HCT116 (cell line): Measurements from ENCODE around the gene EIF3M. TPM values are rescaled to one million over a fixed set of nuclear protein-coding genes. Genes with fewer than 3 reads are reported as not detected.

Source experiments
- ATAC-seq: fragments of 200-7000 bp; cut with Tn5 transposase; 2 replicates; pipeline ENCODE4 v1.9.1; 2020; ENCODE audit warnings: mild to moderate bottlenecking, moderate library complexity
- BruUV-seq: library from RNA; stranded (reverse); fragments of 400-500 nt; replicated peaks from 2 replicates; lab custom pipeline; 2021; lab: Mats Ljungman, UMichigan
- CTCF ChIA-PET: fragments of 300-600 bp; sonication (Branson Sonifier 250); formaldehyde crosslinking; loops from one replicate; lab custom pipeline; 2021; ENCODE audit warnings: antibody characterized with exemption; lab: Charles Lee
- POLR2A ChIA-PET: fragments of 300-600, 350-600 bp; sonication (Branson Sonifier 250); formaldehyde crosslinking; loops from one replicate; lab custom pipeline; 2021; ENCODE audit warnings: antibody characterized with exemption; lab: Charles Lee
- RAD21 ChIA-PET, 2 experiments: fragments of 300-600 bp; sonication (Branson Sonifier 250); formaldehyde crosslinking; loops; one replicate each; lab custom pipeline; 2023; ENCODE audit warnings: low total read pairs in 2 of 2; ENCODE audit not compliant: uncharacterized antibody in 2 of 2, unreplicated experiment in 2 of 2, low non-redundant PET in 1 of 2; lab: Charles Lee
- DNase-seq: peaks from one replicate; pipeline ENCODE4 v3.0.0-alpha.2; 2010; ENCODE audit warnings: low read depth, low spot score
- H2AFZ ChIP-seq: fragments of 200-600 bp; shearing (Covaris generic), sonication (generic); 2 replicates; pipeline ENCODE4 v1.6.1; 2017; ENCODE audit warnings: low read depth, mixed run types, mixed read lengths, antibody characterized with exemption, low read length; ENCODE audit not compliant: poor library complexity, severe bottlenecking
- H3K27ac ChIP-seq: 2 replicates; pipeline ENCODE4 v1.5.1; 2012; ENCODE audit warnings: low read depth, low read length
- H3K27me3 ChIP-seq: fragments of 200-600 bp; sonication (generic); 2 replicates; pipeline ENCODE4 v1.6.1; 2016; ENCODE audit warnings: mixed run types, low read length, mixed read lengths; ENCODE audit not compliant: insufficient read depth
- H3K36me3 ChIP-seq, 2 experiments: fragments of 200-500 bp in 1 of 2; fragments of 200-600 bp in 1 of 2; sonication (Bioruptor generic) in 1 of 2; sonication (generic) in 1 of 2; 2 replicates each; pipeline versions ENCODE4 v1.5.1 to v1.6.1; 2014 to 2016; ENCODE audit warnings: low read length in 2 of 2, inconsistent platforms in 1 of 2, mixed read lengths in 1 of 2, mixed run types in 1 of 2; ENCODE audit not compliant: insufficient read depth in 2 of 2, control insufficient read depth in 1 of 2
- H3K4me1 ChIP-seq, 2 experiments: fragments of 200-600 bp in 1 of 2; sonication (generic) in 1 of 2; 2 replicates each; pipeline versions ENCODE4 v1.5.1 to v1.6.1; 2012 to 2017; ENCODE audit warnings: low read length in 2 of 2, inconsistent platforms in 1 of 2, mild to moderate bottlenecking in 1 of 2, mixed read lengths in 1 of 2, mixed run types in 1 of 2, moderate library complexity in 1 of 2; ENCODE audit not compliant: insufficient read depth in 2 of 2, control insufficient read depth in 1 of 2
- H3K4me2 ChIP-seq: fragments of 200-600 bp; sonication (generic); 2 replicates; pipeline ENCODE4 v1.6.1; 2017; ENCODE audit warnings: mixed run types, low read length, mixed read lengths
- H3K4me3 ChIP-seq, 2 experiments: fragments of 200-600 bp in 1 of 2; sonication (generic) in 1 of 2; replicated peaks in 1 of 2; 2 replicates each; pipeline ENCODE4 v1.5.1; 2011 to 2016; ENCODE audit warnings: low read length in 2 of 2, control low read depth in 1 of 2, low read depth in 1 of 2, mild to moderate bottlenecking in 1 of 2, mixed read lengths in 1 of 2, mixed run types in 1 of 2
- H3K79me2 ChIP-seq: fragments of 200-600 bp; sonication (generic); 2 replicates; pipeline ENCODE4 v1.6.1; 2017; ENCODE audit warnings: mild to moderate bottlenecking, mixed run types, low read length, moderate library complexity, mixed read lengths; ENCODE audit not compliant: insufficient read depth
- H3K9ac ChIP-seq: fragments of 200-600 bp; sonication (generic); 2 replicates; pipeline ENCODE4 v1.6.1; 2016; ENCODE audit warnings: low read length, mixed read lengths
- H3K9me2 ChIP-seq: fragments of 200-600 bp; sonication (generic), shearing (Covaris generic); 2 replicates; pipeline ENCODE4 v1.6.1; 2017; ENCODE audit warnings: mixed run types, mild to moderate bottlenecking, moderate library complexity; ENCODE audit not compliant: insufficient read depth
- H3K9me3 ChIP-seq, 2 experiments: fragments of 200-500 bp in 1 of 2; fragments of 200-600 bp in 1 of 2; sonication (Bioruptor generic) in 1 of 2; sonication (generic) in 1 of 2; 2 replicates each; pipeline ENCODE4 v1.6.1; 2014 to 2017; ENCODE audit warnings: low read length in 2 of 2, mixed read lengths in 2 of 2, inconsistent platforms in 1 of 2, low read depth in 1 of 2, mild to moderate bottlenecking in 1 of 2, mixed run types in 1 of 2, moderate library complexity in 1 of 2; ENCODE audit not compliant: control insufficient read depth in 1 of 2, insufficient read depth in 1 of 2
- H4K20me1 ChIP-seq: fragments of 200-600 bp; sonication (generic), shearing (Covaris generic); 2 replicates; pipeline ENCODE4 v1.6.1; 2017; ENCODE audit warnings: mixed run types, mild to moderate bottlenecking, moderate library complexity; ENCODE audit not compliant: insufficient read depth
- CEBPB ChIP-seq: IDR thresholded peaks from 2 replicates; pipeline ENCODE4 v1.6.1; 2012; ENCODE audit warnings: low read depth
- EGR1 ChIP-seq: IDR thresholded peaks from 2 replicates; pipeline ENCODE4 v1.6.1; 2012; ENCODE audit warnings: low read depth
- EZH2 ChIP-seq: fragments of 200-600 bp; sonication (generic); IDR thresholded peaks from 2 replicates; pipeline ENCODE4 v1.6.1; 2017; ENCODE audit warnings: antibody characterized with exemption, mixed run types
- JUND ChIP-seq: IDR thresholded peaks from 2 replicates; pipeline ENCODE4 v1.6.1; 2012
- POLR2A ChIP-seq: IDR thresholded peaks from 2 replicates; pipeline ENCODE4 v1.7.0; 2011; ENCODE audit warnings: borderline replicate concordance; ENCODE audit not compliant: insufficient read depth, insufficient read length; ENCODE audit errors: extremely low read depth
- ZFX ChIP-seq: fragments of 450-650 bp; IDR thresholded peaks from 2 replicates; pipeline ENCODE4 v1.6.1; 2017
- intact Hi-C: fragments of 100-400 bp; cut with micrococcal nuclease; formaldehyde crosslinking; loops from 2 replicates; pipeline ENCODE4 v1.10.0; 2022
- total RNA-seq: library from RNA; stranded (reverse); gene quantifications from one replicate; pipeline ENCODE4 v1.2.1, GENCODE V29; 2021; ENCODE audit not compliant: unreplicated experiment
- TF ChIP-seq, protein P1 (sequence below): IDR thresholded peaks from 2 replicates; pipeline ENCODE4 v1.6.1; 2011; ENCODE audit warnings: mild to moderate bottlenecking, low read length, moderate library complexity; ENCODE audit not compliant: insufficient replicate concordance; ENCODE audit errors: extremely low read depth

The EIF3M gene
- total RNA-seq, 1 experiment from 2014 or later: 346 TPM

DNA sequence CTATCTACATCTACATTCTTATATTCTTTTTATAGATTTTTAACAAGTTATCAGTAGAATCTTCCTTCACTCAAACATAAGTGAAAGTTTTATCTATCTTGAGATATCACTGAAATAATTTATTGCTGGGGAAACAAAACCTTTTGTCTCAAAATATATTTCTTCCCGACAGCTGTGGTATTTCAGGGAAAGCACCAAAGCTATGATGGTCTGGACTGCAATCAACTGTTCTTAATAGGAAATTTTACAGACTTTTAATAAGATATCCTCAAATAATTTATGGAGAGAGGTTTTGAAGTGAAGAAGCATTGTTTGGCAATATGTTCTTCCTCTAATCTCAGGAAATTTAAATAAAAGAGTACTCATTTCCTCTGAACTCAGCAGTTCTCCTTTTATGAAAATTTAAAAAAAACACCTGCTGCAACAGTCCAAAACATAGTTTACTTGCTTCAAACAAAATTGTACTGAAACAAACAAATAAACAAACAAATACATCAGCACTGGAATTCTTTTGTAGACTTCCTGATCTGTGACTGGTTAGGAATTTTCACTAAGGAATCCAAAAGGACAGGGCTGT is 33.9 kb upstream of the EIF3M start:
- intact Hi-C loops: no loop called here
- H3K27me3 ChIP-seq: no peaks in the 10 kb centered on the region
- no peaks in the 10 kb centered on the region for H4K20me1 ChIP-seq
- BruUV-seq: no TSS peak
- H3K9me3 ChIP-seq: no peaks in the 10 kb centered on the region
- no peak overlapping the region for H3K27ac ChIP-seq
- no peak overlapping the region for H3K4me2 ChIP-seq
- H2AFZ ChIP-seq: no peak overlapping the region
- H3K4me3 ChIP-seq: no peak overlapping the region
- ChIA-PET POLR2A (interaction anchor here (0.6 kb wide), 1 partner anchor 9 kb away, joined by 5 read pairs; no protein-coding TSS in a partner anchor), CTCF (no interaction called here), RAD21 (interaction anchor here in 1 of 2 experiments (0.7 kb wide), 1 partner anchor 8 kb away, joined by 4 read pairs; no protein-coding TSS in a partner anchor)
- H3K9ac ChIP-seq: no peak overlapping the region
- TF ChIP-seq POLR2A (no peak), ZFX (no peak), CEBPB (no peak), EGR1 (no peak)
- no peaks in the 10 kb centered on the region for H3K79me2 ChIP-seq
- H3K4me1 ChIP-seq: no peaks in the 10 kb centered on the region
- H3K9me2 ChIP-seq: no peaks in the 10 kb centered on the region
- DNase-seq: no peak
- no peaks in the 10 kb centered on the region for H3K36me3 ChIP-seq
- ATAC-seq: no peak

DNA sequence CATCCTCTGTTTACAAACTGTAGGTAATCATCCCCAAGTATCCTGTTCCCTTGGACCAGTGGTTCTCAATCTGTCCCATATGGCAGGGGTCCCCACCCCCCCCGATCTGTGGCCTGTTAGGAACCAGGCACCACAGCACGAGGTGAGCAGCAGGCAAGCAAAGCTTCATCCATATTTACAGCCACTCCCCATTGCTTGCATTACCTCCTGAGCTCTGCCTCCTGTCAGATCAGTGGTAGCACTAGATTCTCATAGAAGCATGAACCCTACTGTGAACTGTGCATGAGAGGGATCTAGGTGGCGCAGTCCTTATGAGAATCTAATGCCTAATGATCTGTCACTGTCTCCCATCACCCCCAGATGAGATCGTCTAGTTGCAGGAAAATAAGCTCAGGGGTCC is 33.4 kb upstream of the EIF3M start:
- ChIA-PET RAD21 (no interaction called here), POLR2A (interaction anchor here (0.6 kb wide), 1 partner anchor 8 kb away, joined by 5 read pairs; no protein-coding TSS in a partner anchor), CTCF (no interaction called here)
- H3K4me1 ChIP-seq: no peaks in the 10 kb centered on the region
- no peak overlapping the region for H3K4me3 ChIP-seq
- no peaks in the 10 kb centered on the region for H3K36me3 ChIP-seq
- H3K79me2 ChIP-seq: no peaks in the 10 kb centered on the region
- H2AFZ ChIP-seq: no peak overlapping the region
- H3K4me2 ChIP-seq: no peak overlapping the region
- intact Hi-C loops: no loop called here
- no peaks in the 10 kb centered on the region for H3K27me3 ChIP-seq
- DNase-seq (no peak), ATAC-seq (no peak)
- no peak overlapping the region for H3K9ac ChIP-seq
- TF ChIP-seq EGR1: no peak
- no peak for TF ChIP-seq JUND
- TF ChIP-seq ZFX: no peak
- TF ChIP-seq, protein P1, sequence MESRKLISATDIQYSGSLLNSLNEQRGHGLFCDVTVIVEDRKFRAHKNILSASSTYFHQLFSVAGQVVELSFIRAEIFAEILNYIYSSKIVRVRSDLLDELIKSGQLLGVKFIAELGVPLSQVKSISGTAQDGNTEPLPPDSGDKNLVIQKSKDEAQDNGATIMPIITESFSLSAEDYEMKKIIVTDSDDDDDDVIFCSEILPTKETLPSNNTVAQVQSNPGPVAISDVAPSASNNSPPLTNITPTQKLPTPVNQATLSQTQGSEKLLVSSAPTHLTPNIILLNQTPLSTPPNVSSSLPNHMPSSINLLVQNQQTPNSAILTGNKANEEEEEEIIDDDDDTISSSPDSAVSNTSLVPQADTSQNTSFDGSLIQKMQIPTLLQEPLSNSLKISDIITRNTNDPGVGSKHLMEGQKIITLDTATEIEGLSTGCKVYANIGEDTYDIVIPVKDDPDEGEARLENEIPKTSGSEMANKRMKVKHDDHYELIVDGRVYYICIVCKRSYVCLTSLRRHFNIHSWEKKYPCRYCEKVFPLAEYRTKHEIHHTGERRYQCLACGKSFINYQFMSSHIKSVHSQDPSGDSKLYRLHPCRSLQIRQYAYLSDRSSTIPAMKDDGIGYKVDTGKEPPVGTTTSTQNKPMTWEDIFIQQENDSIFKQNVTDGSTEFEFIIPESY: no peak
- no peak for TF ChIP-seq EZH2
- H3K9me3 ChIP-seq: no peaks in the 10 kb centered on the region
- H3K9me2 ChIP-seq: no peaks in the 10 kb centered on the region
- H4K20me1 ChIP-seq: no peaks in the 10 kb centered on the region
- no peak overlapping the region for H3K27ac ChIP-seq
- BruUV-seq: no TSS peak
